ENCODE measurements around the gene VDR.

VDR gene

GRCh38 chr12:47927346-47927745 lies 22.6 kb upstream of the VDR start:
- DNase-seq, result no peak

DNA sequence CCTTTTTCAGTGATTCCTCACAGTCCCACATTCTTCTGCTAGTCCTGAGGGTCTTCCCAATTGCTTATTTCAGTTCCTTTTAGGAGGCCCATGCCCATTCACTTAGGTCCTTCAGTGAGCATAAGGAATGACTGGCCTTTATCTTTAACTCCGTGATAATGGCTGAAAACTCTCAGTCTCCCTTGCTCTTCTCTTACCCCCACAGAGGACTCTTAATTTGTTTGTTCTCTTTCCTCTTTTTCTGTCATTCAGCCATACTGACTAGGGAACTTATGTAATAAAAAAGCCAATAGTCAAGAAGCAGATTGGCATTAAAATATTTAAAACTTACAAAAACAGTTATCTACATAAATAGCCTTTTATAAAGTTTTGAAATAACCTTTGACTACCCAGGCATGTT lies 17.1 kb upstream of the VDR start:
- DNase-seq, result no peak

- DNase-seq, result no peak
Measured at GRCh38 chr12:47920913-47921312, 16.1 kb upstream of the VDR start.

DNA sequence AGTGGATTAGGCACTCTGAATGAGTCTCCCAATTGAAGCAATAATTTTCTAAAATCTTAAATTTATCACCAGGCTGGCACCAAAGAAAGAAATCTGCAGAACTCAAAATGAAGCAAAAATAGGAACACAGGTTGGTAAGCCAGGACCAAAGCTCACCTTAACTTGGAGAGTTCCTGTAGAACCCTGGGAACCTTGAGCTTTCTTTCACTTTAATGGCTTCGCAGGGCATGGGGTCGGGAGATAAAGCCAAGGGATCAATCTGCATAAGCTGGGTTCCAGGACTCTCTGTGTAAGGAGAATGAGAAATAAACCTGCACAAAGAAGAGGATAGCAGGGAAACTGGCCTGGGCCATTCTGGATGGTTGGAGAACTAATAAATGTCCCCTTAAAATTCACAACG lies 8.3 kb upstream of the VDR start:
- no peak for DNase-seq

DNA sequence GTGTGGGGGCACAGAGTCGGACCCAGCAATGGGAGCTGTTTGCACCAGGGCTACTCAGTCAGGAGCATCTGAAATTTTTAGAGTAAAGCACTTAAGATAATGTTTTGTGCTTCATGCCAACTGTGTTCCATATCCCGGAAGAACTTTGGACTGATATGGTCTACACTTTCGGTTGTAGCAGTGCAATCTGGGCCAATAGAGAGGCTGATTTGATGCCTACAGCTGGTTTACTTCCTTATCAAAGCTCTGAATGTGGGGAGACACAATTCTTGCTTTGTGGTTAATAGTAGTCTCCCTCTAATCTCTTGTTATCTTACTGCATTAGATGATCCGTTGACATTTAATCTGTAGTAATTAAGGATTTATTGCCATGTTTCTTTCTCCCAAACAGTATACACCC lies 7.8 kb upstream of the VDR start:
- no peak for DNase-seq

GRCh38 chr12:47910981-47911380 lies 6.2 kb upstream of the VDR start:
- DNase-seq, result no peak

- no peak for DNase-seq
Measured at GRCh38 chr12:47910486-47910885, 5.7 kb upstream of the VDR start.

- DNase-seq, result no peak
Measured at GRCh38 chr12:47909839-47910465, 5.2 kb upstream of the VDR start.

DNA sequence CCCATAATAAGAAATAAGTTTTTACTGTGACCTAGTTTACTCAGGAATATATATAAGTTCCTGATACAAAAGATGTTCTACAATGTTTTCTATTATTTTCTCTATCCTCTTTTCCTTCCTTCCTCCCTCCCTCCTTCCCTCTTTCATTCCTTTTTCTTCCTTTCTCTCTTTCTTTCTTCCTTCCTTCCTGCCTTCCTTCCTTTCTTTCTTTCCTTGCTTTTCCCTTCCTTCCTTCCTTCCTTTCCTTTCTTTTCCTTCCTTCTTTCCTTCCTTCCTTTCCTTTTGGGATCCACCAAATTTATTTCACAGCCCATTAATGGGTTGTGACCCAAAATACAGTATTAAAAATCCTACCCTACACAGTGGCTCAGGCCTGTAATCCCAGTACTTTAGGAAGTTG lies 3.9 kb upstream of the VDR start:
- DNase-seq, result no peak

- DNase-seq, result no peak
Measured at GRCh38 chr12:47907851-47908454, 3.2 kb upstream of the VDR start.

DNA sequence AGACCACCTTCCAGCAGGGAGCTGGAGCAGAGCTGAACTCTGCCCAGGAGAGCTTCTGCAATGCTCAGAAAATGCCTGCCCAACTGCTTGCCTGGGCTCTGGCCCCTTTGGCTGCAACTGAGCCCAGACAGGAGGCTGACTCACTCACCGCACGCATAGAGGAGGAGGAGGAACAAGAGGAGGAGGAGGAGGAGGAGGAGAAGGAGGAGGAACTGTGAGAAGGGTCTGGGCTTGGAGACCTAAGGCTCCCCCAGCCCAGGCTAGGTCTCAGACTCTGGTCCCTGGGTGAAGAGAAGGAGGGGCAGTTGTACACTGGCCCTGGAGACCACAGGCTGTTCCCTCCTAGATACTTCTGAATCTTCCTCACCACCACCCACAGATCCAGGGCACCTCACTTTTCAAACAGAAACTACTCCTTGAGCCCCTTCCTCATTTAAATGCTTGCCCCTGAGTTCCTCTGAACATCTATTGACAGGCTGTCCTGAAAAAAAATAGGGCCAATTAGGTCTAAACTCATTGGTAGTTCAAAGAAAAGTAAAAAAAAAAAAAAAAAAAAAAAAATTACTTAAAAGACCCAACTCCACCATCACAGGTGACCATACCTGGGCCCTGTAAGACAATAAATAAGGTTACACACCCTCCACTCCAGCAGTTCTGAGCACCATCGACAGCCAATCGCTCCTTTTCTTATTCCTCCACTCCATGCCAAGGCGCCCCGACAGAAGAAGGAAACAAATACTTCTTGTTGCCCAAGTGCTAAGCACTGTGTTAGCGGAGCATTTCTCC lies 674 bp downstream of the VDR start:
- peak; percentile 82 for DNase-seq

DNA sequence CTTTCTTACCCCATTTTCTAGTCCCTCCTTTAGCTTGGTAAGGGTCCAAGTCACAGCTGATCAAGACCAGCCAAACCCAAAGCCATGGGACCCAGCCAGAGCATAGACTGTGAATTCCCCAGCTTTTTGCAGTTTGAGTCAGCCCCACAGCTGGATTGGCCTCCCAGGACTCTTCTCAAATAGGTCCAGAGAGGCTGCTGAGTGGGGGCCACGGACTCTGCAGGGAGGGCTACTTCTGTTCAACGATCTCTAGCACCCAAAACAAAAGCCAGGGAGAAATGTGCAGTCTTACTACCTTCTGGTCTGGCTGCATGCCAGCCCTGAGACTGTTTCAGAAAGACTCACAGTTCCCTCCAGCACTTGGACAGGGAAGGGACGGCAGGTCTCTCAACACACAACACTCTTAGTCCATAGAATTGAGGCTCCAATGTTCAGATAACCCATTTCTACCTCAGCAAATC lies 1.6 kb downstream of the VDR start:
- peak; percentile 39 for DNase-seq

GRCh38 chr12:47902131-47902639 lies 2.6 kb downstream of the VDR start:
- DNase-seq, result no peak

- DNase-seq, result no peak
Measured at GRCh38 chr12:47901718-47902093, 3.1 kb downstream of the VDR start.

DNA sequence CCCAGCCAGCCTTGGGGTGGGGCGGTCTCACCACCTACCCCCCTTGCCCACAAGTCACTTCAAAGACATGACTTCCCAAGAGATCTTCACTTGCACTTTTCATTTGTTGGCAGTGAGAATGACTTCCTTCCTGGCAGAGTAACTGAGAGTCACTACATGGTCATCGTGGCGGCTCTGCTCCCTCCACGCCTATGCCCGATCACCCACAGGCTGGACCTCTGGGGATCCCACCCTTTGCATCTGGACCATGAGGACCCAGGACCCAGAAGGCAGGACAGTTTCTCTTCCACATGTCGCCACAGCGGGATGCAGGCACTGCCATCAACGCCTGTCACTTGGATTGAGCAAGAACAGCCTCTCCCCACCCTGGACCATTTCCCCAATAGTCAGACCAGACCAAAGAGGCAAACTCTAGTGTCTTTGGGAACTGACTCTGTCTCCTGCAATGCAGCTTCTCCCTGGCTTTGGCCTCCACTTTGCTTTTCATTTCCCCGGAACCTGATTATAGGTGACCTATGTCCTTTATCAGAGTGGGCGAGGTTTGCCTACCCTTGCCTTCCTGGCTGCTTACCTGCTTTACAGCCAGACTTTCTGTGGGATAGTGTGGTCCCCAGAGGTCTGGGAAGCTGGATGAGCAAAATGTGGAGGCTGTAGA lies 3.6 kb downstream of the VDR start:
- peak; percentile 35 for DNase-seq

- DNase-seq, result no peak
Measured at GRCh38 chr12:47900131-47901062, 4.4 kb downstream of the VDR start.

GRCh38 chr12:47899466-47899865 lies 5.3 kb downstream of the VDR start:
- no peak for DNase-seq

DNA sequence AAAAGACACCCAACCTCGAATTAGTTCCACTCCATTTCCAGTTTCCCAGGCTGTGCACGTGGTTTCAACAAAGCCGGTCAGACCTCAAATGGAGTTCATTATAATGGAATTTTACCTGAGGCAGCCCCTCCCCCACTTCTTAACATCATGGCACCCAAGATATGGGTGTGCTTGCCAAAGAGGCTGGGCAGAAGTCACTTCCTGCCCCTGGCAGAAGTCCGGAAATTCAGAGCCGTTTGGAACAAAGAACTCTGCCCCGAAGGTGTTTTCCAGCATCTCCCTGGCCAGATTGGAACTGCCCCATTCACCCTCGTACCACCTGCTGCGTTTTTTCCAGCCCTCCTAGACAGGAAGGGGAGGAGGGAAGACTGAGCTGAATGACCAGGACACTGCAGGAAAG lies 8.2 kb downstream of the VDR start:
- no peak for DNase-seq

DNA sequence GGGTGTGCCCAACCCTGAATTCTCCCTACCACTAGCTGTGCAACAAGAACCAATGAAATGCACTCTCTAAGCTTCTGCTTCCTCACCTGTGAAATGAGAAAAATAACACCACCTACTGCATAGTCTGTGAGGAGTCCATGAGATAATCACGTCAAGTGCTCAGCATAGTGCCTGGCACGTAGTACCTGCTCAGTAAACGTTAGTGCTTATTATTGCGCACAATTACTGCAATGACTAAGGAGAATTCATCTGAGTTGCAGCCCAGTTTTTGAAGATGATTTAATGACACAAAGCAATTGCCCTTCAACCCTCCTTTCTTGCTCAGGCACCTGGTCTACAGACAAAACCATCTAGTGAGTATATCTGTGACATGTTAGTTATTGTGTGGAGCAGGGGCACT lies 8.8 kb downstream of the VDR start:
- DNase-seq, result no peak

- no peak for DNase-seq
Measured at GRCh38 chr12:47894652-47895051, 10.1 kb downstream of the VDR start.

GRCh38 chr12:47894068-47894467 lies 10.7 kb downstream of the VDR start:
- no peak for DNase-seq

DNA sequence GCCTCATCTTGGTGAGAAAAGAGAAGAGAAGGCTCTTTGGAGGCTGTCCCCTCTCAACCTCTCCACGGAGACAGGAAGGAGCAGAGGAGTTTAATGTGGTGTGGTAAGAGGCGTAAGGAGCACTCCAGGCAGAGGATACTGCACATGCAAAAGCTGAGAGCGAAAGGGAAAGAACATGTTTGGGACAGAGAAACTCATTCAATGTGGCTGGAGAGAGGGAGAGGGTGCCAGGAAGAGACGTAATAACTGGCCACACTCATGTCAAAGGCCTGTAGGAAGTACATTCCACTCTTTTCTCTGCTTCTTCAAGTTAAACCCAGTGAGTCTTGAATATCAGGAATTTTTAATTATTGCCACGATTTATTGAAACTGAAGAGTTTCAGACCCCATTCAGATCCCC lies 12.0 kb downstream of the VDR start:
- no peak for DNase-seq

Data from activated CD4-positive, alpha-beta T cell treated with anti-CD3 and anti-CD28 coated beads, Interleukin-2, amount 50 U/mL, for 16 hours (primary cell).